GM12891 (cell line): Measurements from ENCODE around the gene JOSD1.

Source experiments
- DNase-seq: peaks from one replicate; pipeline ENCODE4 v3.0.0; 2011; ENCODE audit warnings: low spot score; ENCODE audit not compliant: insufficient read length
- FAIRE-seq: peaks from 2 replicates; lab custom pipeline; 2011; peaks lifted over from hg19 to GRCh38; lab: Jason Lieb, UNC
- PAX5 ChIP-seq: IDR thresholded peaks from 2 replicates; pipeline ENCODE4 v1.6.1; 2011; ENCODE audit warnings: low read length, moderate library complexity, mild to moderate bottlenecking; ENCODE audit not compliant: insufficient read depth, severe bottlenecking
- POLR2A ChIP-seq: IDR thresholded peaks from 2 replicates; pipeline ENCODE4 v1.6.1; 2011; ENCODE audit warnings: low read depth, low read length, control low read depth
- POLR2AphosphoS5 ChIP-seq: IDR thresholded peaks from 2 replicates; pipeline ENCODE4 v1.6.1; 2011; ENCODE audit warnings: low read depth, low read length, control low read depth
- POU2F2 ChIP-seq: IDR thresholded peaks from 2 replicates; pipeline ENCODE4 v1.6.1; 2011; ENCODE audit warnings: low read depth, mild to moderate bottlenecking, control low read depth, low read length, moderate library complexity
- SPI1 ChIP-seq: IDR thresholded peaks from 2 replicates; pipeline ENCODE4 v1.6.1; 2011; ENCODE audit warnings: low read depth, low read length, control low read depth
- TAF1 ChIP-seq: IDR thresholded peaks from 2 replicates; pipeline ENCODE4 v1.6.1; 2011; ENCODE audit warnings: low read depth, low read length, control low read depth

JOSD1 gene

GRCh38 chr22:38733724-38734381, 33.1 kb upstream of the JOSD1 start:
- TF ChIP-seq POU2F2: 0 out of 2 replicates have a peak, but pooled peaks have one; percentile 3
- TF ChIP-seq PAX5: no peak
- FAIRE-seq (peak; percentile 26), DNase-seq (no peak)

GRCh38 chr22:38733329-38733723, 32.6 kb upstream of the JOSD1 start:
- no peak for DNase-seq
- TF ChIP-seq POLR2AphosphoS5 (peak; percentile 63), PAX5 (no peak), POU2F2 (peak; percentile 18; the same call in 1 of the 2 replicates), TAF1 (no peak), POLR2A (no peak; the same call in 1 of the 2 replicates)
- FAIRE-seq: peak; percentile 84

DNA sequence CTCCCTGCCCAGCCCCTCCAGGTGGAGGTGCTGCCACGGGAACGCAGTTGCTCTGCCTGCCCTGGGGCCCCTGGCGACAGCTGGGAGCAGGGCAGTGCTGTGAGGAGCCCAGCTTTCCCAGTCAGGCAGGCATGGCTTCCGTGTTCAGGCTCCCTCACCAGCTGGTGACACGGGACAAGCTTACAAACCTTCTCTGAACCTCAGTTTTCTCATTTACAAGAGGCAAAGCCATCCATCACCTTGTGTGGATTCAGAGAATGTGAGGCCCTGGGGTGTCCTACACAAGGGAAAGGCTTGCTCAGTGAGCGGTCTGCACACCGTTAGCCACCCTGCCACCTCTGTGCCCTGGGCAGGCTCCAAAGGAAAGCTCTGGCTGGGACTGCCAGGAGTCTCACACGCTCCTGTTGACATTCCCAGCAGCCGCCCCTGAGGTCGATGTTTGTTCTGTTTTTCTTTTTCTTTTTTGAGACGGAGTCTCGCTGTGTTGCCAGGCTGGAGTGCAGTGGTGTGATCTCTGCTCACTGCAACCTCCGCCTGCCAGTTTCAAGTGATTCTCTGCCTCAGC, 31.6 kb upstream of the JOSD1 start:
- TF ChIP-seq PAX5 (no peak), POLR2A (peak; percentile 44; the same call in 1 of the 2 replicates)
- no peak for FAIRE-seq
- no peak for DNase-seq

- TF ChIP-seq TAF1: no peak
- peak; percentile 69; the same call in 1 of the 2 replicates for TF ChIP-seq POLR2A
- no peak for DNase-seq
- no peak for FAIRE-seq
Measured at GRCh38 chr22:38731703-38732161, 31.0 kb upstream of the JOSD1 start.

DNA sequence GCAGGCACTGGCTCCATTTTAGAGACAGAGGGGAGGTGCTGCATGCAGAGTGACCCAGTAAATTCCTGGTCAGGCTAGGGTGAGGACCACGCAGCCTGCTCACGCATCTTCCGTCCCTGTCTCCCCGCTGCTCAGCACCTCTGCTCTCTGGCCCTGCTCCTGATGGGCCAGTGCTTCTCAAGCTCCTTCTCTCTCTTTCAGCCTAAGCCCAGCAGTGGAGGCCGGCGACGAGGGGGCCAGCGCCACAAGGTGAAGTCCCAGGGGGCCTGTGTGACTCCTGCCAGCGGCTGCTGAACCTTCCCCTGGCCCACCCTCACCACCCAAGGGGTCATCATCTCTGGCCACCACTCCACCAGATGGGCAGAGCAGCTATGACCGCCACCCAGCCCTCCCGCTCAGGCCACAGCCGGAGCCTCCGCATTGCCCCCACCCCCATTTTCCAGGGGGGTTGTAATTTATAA, 29.7 kb upstream of the JOSD1 start:
- DNase-seq: no peak
- no peak for FAIRE-seq
- TF ChIP-seq POU2F2: no peak

DNA sequence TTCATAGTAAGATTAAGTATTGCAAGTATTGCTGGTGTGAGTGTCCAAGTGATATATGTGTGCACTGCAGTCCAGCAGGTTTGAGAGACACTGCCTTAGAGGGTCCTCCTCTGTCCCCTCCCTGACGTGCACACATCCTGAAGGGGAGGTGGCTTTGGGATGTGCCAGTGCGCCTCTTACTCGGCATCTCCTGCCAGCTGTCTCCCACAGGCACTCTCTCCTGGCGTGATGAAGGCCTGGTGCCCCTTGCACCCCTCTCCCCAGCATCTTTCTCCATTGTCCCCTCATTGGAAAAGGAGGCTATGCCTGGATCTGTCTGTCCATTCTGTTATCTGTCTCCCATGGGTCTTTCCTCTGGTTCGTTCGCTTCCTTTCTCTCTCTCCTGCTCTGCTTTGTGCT, 29.2 kb upstream of the JOSD1 start:
- no peak for DNase-seq
- no peak for FAIRE-seq
- TF ChIP-seq POLR2AphosphoS5 (no peak), SPI1 (no peak), POLR2A (no peak), TAF1 (no peak), POU2F2 (no peak), PAX5 (no peak)

DNA sequence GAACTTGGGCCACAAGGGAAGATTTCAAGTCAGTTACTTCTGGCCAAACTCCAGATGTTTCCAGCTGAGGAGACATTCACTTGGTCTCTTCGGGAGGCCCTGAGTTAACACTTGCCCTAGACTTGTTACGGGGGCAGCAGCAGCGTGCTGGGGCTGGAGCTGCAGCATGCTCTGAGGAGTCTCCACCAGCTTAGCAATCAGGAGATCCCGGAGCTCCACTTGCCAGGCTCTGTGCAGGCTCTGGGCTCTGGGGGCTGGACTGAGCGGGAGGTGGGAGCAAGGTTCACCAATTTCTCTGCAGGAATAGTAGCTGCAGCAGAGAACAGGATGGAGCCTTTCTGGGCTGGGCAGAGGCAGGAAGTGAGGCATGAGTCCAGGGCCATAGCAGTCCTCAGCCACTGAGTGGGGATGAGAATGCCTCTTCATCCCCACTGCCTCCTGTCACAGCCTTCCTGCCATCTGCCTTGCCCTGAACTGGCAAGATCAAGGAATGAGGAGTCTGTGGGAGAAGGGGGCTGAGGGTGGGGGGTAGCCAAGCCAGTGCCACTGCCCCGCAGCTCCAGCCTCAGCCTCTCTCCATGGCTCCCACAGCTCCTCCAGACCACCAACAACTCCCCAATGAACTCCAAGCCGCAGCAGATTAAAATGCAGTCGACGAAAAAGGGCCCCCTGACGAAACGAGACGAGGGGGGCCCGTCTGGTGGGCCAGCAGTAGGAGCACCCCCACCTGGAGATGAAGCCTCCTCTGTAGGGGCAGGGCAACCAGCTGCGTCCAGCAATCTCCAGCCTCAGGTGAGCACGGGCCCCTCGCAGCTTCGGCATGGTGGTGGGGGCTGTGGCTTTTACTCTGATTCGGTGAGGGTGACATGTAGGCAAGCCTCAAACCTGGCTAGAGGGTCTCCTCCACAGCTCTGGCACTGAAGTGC, 28.4 kb upstream of the JOSD1 start:
- no peak for DNase-seq
- FAIRE-seq: no peak
- TF ChIP-seq POLR2AphosphoS5: no peak
- no peak for TF ChIP-seq POLR2A
- TF ChIP-seq PAX5: no peak
- TF ChIP-seq POU2F2: no peak
- no peak for TF ChIP-seq TAF1
- no peak for TF ChIP-seq SPI1

GRCh38 chr22:38727530-38728451, 27.0 kb upstream of the JOSD1 start:
- DNase-seq (no peak), FAIRE-seq (no peak)
- TF ChIP-seq TAF1 (no peak), POU2F2 (no peak), SPI1 (no peak), POLR2A (no peak), POLR2AphosphoS5 (no peak), PAX5 (no peak)

DNA sequence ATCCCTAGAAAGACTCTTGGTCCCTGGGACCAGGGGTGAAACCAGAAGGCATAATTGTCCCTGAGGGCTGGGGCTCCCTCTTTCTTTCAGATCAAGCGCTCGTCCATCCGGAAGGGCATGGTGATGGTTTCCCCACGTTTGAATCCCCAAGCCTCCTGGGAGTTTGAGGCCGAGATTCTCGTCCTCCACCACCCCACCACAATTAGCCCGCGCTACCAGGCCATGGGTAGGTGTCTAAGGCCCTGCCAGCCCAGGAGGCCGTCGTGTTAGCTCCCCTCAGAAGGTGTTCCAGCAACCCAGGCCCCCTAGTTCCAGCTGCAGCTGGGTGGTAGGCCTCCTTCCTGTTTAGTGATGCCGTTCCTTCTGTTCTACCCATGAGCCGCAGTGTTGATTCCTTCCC, 26.4 kb upstream of the JOSD1 start:
- FAIRE-seq: no peak
- TF ChIP-seq TAF1 (no peak), POLR2AphosphoS5 (no peak)
- no peak for DNase-seq
